8988T (cell line): ENCODE data around the gene EIF1AX.

Source experiments
- DNase-seq: peaks from one replicate; pipeline ENCODE4 v3.0.0; 2011

EIF1AX gene

GRCh38 chrX:20124964-20125363, 16.7 kb downstream of the EIF1AX start:
- DNase-seq: no peak

- DNase-seq: no peak
Measured at GRCh38 chrX:20118065-20118824, 23.4 kb downstream of the EIF1AX start.

DNA sequence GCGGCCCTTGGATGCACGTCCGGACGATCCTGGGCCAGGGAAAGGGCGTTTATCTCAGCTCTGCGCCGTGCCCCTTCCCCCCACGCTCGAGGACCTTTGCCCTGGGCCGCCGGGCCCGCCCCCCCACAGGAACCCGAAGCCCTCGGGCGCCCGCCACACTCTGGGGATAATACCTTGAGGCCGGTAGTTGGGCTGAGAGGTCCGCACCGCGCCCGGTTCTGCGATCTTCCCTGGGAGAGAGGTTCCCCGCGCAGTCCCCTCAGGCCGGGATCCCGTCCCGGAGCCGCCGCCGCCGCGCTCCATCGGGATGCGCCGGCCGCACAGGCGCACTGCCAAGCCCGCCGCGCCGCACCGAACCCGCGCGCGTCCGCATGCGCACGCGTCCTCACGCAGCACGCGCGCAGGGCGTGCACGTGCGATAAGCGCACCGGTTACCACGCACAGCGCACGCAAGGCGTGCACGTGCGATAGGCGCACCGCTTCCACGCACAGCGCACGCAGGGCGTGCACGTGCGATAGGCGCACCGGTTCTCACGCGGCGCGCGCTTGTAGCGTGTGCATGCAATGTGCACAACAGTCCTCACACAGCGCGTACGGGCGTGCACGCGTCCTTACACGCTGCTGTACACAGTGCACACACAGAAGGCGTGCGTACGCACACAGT, 24.9 kb downstream of the EIF1AX start, which contains the start of gene MAP7D2:
Gene MAP7D2 (minus strand): TSS at position 331 of the 664 bp plus-strand sequence. CDS start 28 bp downstream, at position 303.
- no peak for DNase-seq

DNA sequence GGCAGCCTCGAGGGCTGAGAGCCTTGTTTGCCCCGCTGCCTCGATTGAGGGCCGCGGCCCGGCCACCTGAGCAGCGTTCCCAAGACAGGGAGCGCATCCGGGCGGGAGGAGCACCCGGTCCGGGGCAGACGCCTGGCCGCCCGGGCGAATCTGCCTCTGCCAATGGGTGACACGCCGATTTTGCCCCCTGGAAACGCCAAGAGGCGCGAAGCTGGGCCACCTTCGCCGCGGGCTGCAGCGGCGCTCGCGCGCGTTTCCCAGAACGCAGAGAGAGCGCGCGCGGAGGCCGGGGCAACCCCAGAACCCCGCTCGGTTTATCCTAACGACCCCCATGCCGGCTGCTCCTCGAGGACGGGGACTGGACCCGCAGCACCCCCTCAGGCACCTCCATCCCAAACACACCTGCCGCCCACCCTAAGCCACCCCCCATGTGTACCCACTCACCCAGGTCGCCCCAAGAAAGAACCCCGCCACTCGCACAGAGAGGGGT, 25.5 kb downstream of the EIF1AX start:
- DNase-seq: no peak

DNA sequence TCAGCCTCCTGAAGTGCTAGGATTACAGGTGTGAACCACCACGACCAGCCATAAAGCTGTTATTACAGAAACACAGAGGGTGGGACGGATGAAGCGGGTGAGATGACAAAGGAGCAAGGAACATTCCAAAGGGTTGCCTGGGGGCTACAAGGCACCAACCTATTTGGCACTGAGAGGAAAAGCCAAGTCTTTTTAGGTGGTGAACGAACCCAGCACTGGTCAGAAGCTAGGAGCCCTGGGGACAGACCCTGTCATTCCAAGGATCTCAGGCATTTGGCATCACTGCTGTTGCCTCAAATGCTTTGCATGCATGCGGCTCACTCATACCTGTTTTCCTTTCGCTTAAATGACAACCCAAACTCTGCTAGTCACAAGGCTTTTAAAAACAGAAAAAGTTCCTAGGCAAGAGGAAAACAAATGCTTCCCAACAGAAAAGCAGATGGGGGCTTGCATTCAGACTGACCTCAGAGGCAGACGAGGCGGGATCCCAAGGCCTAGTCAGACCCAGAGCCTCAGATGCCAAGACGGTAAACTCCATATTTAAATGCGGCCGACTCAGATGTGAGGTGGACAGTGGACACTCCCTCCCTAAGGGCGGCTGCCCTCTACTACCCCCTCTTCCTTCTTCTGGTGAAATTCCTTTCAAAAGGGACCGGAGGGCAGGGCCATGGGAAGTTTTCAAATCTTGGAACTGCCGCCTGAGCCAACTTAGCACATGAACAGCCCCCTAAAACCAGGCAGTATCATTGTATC, 29.4 kb downstream of the EIF1AX start:
- no peak for DNase-seq

- no peak for DNase-seq
Measured at GRCh38 chrX:20111271-20111670, 30.4 kb downstream of the EIF1AX start.

- DNase-seq: no peak
Measured at GRCh38 chrX:20101934-20102581, 39.6 kb downstream of the EIF1AX start.

- DNase-seq: no peak
Measured at GRCh38 chrX:20091499-20091898, 50.1 kb downstream of the EIF1AX start.

DNA sequence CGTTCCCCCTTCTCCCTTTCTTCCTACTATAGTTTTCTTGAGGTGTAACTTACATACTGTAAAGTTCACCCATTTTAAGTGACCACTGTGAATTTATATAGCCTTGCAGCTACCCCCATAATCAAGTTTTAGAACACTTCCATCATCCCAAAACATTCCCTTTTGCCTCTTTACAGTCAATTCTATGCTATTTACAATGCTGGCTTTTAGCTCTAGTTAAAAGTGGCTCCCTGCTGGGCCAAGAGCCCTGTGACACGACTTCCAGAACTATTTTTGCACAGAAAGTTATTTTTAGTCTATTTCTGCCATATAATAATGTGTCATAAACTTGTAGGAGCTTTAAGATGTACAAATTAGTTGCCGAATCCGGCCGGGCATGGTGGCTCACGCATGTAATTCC, 51.8 kb downstream of the EIF1AX start:
- no peak for DNase-seq

GRCh38 chrX:20080277-20080676, 61.4 kb downstream of the EIF1AX start:
- no peak for DNase-seq
